ENCODE measurements around the gene STX1B. TPM values are rescaled to one million over a fixed set of nuclear protein-coding genes. Genes with fewer than 3 reads are reported as not detected.

STX1B gene
- total RNA-seq, 1 experiment from 2014 or later: 11.0 TPM

- no peak overlapping the region for H2AFZ ChIP-seq (ENCODE audit: low read length)
- DNase-seq: no peak
- no peak overlapping the region for H3K27ac Mint-ChIP-seq
- H2BK120ac ChIP-seq (ENCODE audit: low read depth, low read length, poor library complexity, severe bottlenecking): no peak overlapping the region
- H2BK12ac ChIP-seq (ENCODE audit: insufficient read length, low read depth, low read length): no peak overlapping the region
- H3K4me2 ChIP-seq (ENCODE audit: insufficient read depth, insufficient read length, low read length): no peak overlapping the region
- no peaks in the 10 kb centered on the region; a peak in 1 of 5 replicates for H3K9me3 Mint-ChIP-seq
- no peaks in the 10 kb centered on the region for H3K9me3 ChIP-seq (ENCODE audit: control insufficient read depth, low read depth, low read length)
- H3K9ac ChIP-seq (ENCODE audit: extremely low read depth, insufficient read length, low read length): no peak overlapping the region
- no peak overlapping the region for H3K27ac ChIP-seq (ENCODE audit: insufficient read length, low read depth, low read length)
- no peak overlapping the region for H3K23ac ChIP-seq (ENCODE audit: insufficient read length, low read depth, low read length)
- H3K27me3 ChIP-seq (ENCODE audit: insufficient read depth, low read length): no peaks in the 10 kb centered on the region
- H2BK5ac ChIP-seq (ENCODE audit: insufficient read length, low read length): no peak overlapping the region
- WGBS (ENCODE audit: extremely low coverage, insufficient read length, low lambda C conversion rate): no CpG with 5 or more reads among the region's 2 CpGs
- no peak overlapping the region for H2BK15ac ChIP-seq (ENCODE audit: low read depth, low read length)
- H3K4ac ChIP-seq (ENCODE audit: low read depth, low read length): no peak overlapping the region
- H4K20me1 ChIP-seq (ENCODE audit: control insufficient read depth, insufficient read depth, insufficient read length): no peaks in the 10 kb centered on the region
- TF ChIP-seq CTCF (conservative IDR thresholded peaks at IDR 0.05): no peak
- H3K79me1 ChIP-seq (ENCODE audit: insufficient read depth, low read depth, low read length, poor library complexity, severe bottlenecking): no peaks in the 10 kb centered on the region
- no peak overlapping the region for H4K91ac ChIP-seq (ENCODE audit: insufficient read length, low read depth, low read length)
- H3K36me3 Mint-ChIP-seq (ENCODE audit: insufficient read depth in 1 of 3, low read depth in 3 of 3): 0 out of 7 replicates have a peak, but pooled peaks cover 0 to 3% (median 0%) of the 10 kb centered on the region in 3 experiments
- no peak overlapping the region for H2BK20ac ChIP-seq (ENCODE audit: low read depth, low read length, poor library complexity, severe bottlenecking)
- peaks cover under 1% of the 10 kb centered on the region for H3K23me2 ChIP-seq (ENCODE audit: insufficient read length, low read depth, low read length, poor library complexity, severe bottlenecking)
- no peak overlapping the region for H2AK5ac ChIP-seq (ENCODE audit: insufficient read length, low read length)
- H4K5ac ChIP-seq (ENCODE audit: insufficient read length, low read depth, low read length): no peak overlapping the region
- no peak overlapping the region for H3K4me3 Mint-ChIP-seq
- peaks cover 3% of the 10 kb centered on the region; the same call in 1 of the 2 replicates for H3K4me1 ChIP-seq (ENCODE audit: insufficient read depth, low read length)
- no peak overlapping the region for H3T11ph ChIP-seq (ENCODE audit: low read length)
- H3K4me1 Mint-ChIP-seq: peaks cover 24 to 38% of the 10 kb centered on the region in 2 experiments
- H3K27me3 Mint-ChIP-seq (ENCODE audit: low read depth): no peaks in the 10 kb centered on the region; the same call in 1 of the 2 replicates
- no peak overlapping the region for H3K56ac ChIP-seq (ENCODE audit: insufficient read length, low read depth, low read length)
- no peak overlapping the region for H3K14ac ChIP-seq (ENCODE audit: insufficient read depth, low read length)
- H3K79me2 ChIP-seq (ENCODE audit: insufficient read depth, low read length): no peaks in the 10 kb centered on the region; the same call in 1 of the 2 replicates
- H3K18ac ChIP-seq (ENCODE audit: insufficient read length, low read depth, low read length): no peak overlapping the region
- no peak overlapping the region for H4K8ac ChIP-seq (replicated peaks; ENCODE audit: insufficient read length, low read depth, low read length)
Measured at GRCh38 chr16:31004658-31005057, 5.8 kb downstream of the STX1B start.
